ENCODE data around the gene PSRC1. TPM values are rescaled to one million over a fixed set of nuclear protein-coding genes. Genes with fewer than 3 reads are reported as not detected.

Gene PSRC1
- total RNA-seq, 4 donors from 2014 or later = 1.9 to 6.8 (median 3.7) TPM

DNA sequence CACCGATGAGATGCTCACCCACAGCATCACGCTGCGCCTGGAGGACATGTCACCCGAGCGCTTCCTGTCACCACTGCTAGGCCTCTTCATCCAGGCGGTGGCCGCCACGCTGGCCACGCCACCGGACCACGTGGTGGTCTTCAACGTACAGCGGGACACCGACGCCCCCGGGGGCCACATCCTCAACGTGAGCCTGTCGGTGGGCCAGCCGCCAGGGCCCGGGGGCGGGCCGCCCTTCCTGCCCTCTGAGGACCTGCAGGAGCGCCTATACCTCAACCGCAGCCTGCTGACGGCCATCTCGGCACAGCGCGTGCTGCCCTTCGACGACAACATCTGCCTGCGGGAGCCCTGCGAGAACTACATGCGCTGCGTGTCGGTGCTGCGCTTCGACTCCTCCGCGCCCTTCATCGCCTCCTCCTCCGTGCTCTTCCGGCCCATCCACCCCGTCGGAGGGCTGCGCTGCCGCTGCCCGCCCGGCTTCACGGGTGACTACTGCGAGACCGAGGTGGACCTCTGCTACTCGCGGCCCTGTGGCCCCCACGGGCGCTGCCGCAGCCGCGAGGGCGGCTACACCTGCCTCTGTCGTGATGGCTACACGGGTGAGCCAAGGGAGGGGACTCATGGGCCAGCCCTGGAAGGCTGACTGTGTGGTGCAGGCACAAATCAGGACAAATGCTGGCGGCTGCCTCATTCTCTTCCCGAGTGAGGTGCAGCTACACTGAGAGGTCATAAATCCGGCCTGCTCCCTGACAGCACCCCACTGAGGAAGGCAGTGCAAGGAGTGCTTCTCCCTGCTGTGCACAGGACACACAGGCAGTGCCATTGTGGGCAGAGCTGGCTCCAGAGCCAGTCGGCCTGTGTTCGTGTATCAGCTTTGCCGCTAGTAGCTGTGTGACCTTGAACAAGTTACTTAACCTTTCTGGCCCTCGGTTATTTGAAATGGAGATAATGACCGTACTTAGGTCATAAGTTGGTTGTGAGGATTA lies 24.2 kb downstream of the PSRC1 start:
- 94% methylated on average over 41 of the region's 69 CpGs for WGBS
- Histone ChIP-seq H3K4me3 (no peak overlapping the region), H3K27ac (no peak overlapping the region), H3K4me1 (peaks cover 57% of the 10 kb centered on the region), H3K27me3 (no peaks in the 10 kb centered on the region), H3K36me3 (peaks cover 19% of the 10 kb centered on the region), H3K9me3 (no peaks in the 10 kb centered on the region)
- TF ChIP-seq, protein P1, sequence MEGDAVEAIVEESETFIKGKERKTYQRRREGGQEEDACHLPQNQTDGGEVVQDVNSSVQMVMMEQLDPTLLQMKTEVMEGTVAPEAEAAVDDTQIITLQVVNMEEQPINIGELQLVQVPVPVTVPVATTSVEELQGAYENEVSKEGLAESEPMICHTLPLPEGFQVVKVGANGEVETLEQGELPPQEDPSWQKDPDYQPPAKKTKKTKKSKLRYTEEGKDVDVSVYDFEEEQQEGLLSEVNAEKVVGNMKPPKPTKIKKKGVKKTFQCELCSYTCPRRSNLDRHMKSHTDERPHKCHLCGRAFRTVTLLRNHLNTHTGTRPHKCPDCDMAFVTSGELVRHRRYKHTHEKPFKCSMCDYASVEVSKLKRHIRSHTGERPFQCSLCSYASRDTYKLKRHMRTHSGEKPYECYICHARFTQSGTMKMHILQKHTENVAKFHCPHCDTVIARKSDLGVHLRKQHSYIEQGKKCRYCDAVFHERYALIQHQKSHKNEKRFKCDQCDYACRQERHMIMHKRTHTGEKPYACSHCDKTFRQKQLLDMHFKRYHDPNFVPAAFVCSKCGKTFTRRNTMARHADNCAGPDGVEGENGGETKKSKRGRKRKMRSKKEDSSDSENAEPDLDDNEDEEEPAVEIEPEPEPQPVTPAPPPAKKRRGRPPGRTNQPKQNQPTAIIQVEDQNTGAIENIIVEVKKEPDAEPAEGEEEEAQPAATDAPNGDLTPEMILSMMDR (IDR thresholded peaks at IDR 0.05) = no peak
- TF ChIP-seq POLR2AphosphoS5 (IDR thresholded peaks at IDR 0.05) (no peak), EP300 (IDR thresholded peaks at IDR 0.05) (no peak), POLR2A (IDR thresholded peaks at IDR 0.05) (no peak)
- DNase-seq (ENCODE audit: low spot score in 2 of 2) = no peak

DNA sequence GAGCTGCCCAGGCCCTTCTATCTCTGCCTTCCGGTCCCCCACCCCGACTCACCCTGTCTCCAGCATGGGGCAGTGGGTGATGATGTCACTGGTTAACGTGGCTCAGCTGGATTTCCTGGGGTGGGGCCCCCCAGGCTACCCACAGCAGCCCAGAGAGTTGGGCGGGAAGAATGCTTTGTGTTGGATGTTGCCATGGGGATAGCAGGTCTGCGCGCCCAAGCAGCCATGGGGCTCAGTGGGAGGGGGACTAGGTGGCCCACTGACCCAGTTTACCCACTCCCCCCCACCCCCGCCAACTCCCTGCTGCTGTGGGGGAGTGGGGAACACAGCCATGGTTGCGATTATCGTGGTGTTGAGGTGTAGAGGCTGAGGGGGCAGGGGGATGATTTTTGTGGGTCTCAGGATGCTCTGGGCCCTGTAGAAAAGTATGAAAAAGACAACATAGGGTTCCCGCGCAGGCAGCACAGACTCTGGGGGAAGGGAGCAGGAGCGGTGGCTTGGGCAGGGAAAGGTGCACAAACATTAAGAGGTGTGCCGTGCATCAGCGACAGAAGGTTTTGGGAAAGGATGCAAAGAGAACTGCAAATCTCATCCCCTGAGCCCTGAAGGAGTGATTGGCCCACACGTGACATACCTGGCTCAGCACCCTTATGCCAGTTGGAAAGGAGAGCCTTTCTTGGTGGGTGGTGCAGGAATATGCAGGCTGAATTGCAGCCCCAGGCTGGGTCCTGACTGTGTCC lies 25.1 kb downstream of the PSRC1 start:
- H3K4me1 ChIP-seq = peaks cover 58% of the 10 kb centered on the region

DNA sequence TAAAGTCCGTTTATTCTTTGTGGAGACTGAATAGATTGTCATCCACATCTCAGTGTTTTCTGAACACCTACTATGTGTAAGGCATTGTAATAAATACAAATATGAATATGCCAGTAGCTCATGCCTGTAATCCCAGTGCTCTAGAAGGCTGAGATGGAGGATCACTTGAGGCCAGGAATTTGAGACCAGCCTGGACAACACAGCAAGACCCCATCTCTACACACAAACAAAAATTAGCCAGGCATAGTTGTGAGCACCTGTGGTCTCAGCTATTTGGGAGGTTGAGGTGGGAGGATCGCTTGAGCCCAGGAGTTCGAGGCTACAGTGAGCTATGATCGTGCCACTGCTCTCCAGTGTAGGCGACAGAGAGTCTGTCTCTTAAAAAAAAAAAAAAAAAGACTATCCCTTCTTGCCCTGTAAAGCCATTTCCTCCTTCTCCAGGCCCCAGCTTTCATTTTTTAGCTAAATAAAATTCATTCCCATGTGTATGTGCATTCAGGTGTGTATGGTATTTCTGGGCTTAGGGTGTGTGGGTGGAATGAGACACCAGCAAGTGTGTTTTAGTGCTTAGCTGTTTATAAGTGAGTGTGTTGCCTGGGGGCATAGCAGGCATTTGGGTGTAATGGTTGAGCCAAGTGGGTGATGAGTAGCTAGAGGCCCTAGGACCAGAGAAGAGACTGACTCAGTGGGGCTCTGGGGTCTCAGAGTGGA lies 25.8 kb downstream of the PSRC1 start:
- DNase-seq (ENCODE audit: low spot score in 2 of 2) = no peak
- peaks cover 58% of the 10 kb centered on the region for H3K4me1 ChIP-seq
- H3K27ac ChIP-seq = peak overlapping the region; percentile 11
- no peaks in the 10 kb centered on the region for H3K9me3 ChIP-seq
- H3K27me3 ChIP-seq = no peaks in the 10 kb centered on the region
- H3K4me3 ChIP-seq = no peak overlapping the region
- 79% methylated on average over 5 of the region's 5 CpGs for WGBS
- H3K36me3 ChIP-seq = peaks cover 19% of the 10 kb centered on the region
- TF ChIP-seq EP300 (IDR thresholded peaks at IDR 0.05) (no peak), POLR2AphosphoS5 (IDR thresholded peaks at IDR 0.05) (no peak), POLR2A (IDR thresholded peaks at IDR 0.05) (no peak)
- TF ChIP-seq, protein P1 (IDR thresholded peaks at IDR 0.05) = no peak

More for the DNA sequence above, 25.1 kb downstream of the PSRC1 start:
- peaks cover 19% of the 10 kb centered on the region for H3K36me3 ChIP-seq
- no peaks in the 10 kb centered on the region for H3K27me3 ChIP-seq
- no peaks in the 10 kb centered on the region for H3K9me3 ChIP-seq
- 57% methylated on average over 12 of the region's 15 CpGs for WGBS
- no peak for DNase-seq (ENCODE audit: low spot score in 2 of 2)
- peak overlapping the region; percentile 11 for H3K27ac ChIP-seq
- no peak overlapping the region for H3K4me3 ChIP-seq
- TF ChIP-seq EP300 (IDR thresholded peaks at IDR 0.05) = no peak
- TF ChIP-seq, protein P1 (IDR thresholded peaks at IDR 0.05) = no peak

DNA sequence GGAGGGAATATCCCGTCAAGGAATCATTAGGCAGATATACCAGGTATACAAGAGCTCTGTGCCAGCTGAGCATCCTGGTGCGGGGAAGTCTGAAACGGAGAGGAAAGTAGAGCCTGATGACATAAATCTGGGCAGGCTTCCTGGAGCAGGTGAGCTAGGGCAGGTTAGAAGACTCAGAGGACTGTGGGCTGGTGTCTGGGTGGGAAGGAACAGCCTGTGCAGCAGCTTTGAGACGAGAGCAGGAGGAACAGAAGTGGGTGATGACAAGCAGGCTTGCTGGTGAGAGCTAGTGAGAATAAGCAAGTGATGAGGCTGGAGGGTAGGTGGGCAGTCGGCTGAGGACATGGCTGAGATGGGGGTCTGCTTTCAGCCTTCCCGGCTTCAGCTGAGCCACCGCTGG lies 26.9 kb downstream of the PSRC1 start:
- TF ChIP-seq POLR2A (IDR thresholded peaks at IDR 0.05) (no peak), POLR2AphosphoS5 (IDR thresholded peaks at IDR 0.05) (no peak), EP300 (IDR thresholded peaks at IDR 0.05) (no peak)
- TF ChIP-seq, protein P1 (IDR thresholded peaks at IDR 0.05) = no peak
- H3K27me3 ChIP-seq = no peaks in the 10 kb centered on the region
- H3K27ac ChIP-seq = no peak overlapping the region
- H3K4me1 ChIP-seq = peaks cover 56% of the 10 kb centered on the region
- DNase-seq (ENCODE audit: low spot score in 2 of 2) = no peak
- H3K9me3 ChIP-seq = no peaks in the 10 kb centered on the region
- no peak overlapping the region for H3K4me3 ChIP-seq
- H3K36me3 ChIP-seq = peaks cover 17% of the 10 kb centered on the region
- WGBS = 78% methylated on average over 7 of the region's 7 CpGs
